GM20000 (cell line): Measurements from ENCODE around the gene CPED1.

Experiments
- DNase-seq: peaks from one replicate; pipeline ENCODE4 v3.0.0; 2012; ENCODE audit warnings: low spot score
- CTCF ChIP-seq: IDR thresholded peaks from 2 replicates; pipeline ENCODE4 v1.5.1; 2012; ENCODE audit warnings: mild to moderate bottlenecking, control low read depth; ENCODE audit errors: extremely low read depth, missing control alignments

CPED1 gene

GRCh38 chr7:121078701-121079227 lies 90.3 kb downstream of the CPED1 start:
- DNase-seq: no peak
- TF ChIP-seq CTCF: no peak

- no peak for DNase-seq
- no peak for TF ChIP-seq CTCF
These were observed 91.1 kb downstream of the CPED1 start for GRCh38 chr7:121079425-121080169.

- no peak for TF ChIP-seq CTCF
- DNase-seq: no peak
These were observed 91.9 kb downstream of the CPED1 start for GRCh38 chr7:121080257-121080912.

GRCh38 chr7:121080913-121081326 lies 92.4 kb downstream of the CPED1 start:
- no peak for TF ChIP-seq CTCF
- no peak for DNase-seq

GRCh38 chr7:121081327-121081936 lies 92.9 kb downstream of the CPED1 start:
- DNase-seq: peak; percentile 21
- TF ChIP-seq CTCF: peak; percentile 51

- no peak for TF ChIP-seq CTCF
- DNase-seq: no peak
These were observed 94.0 kb downstream of the CPED1 start for GRCh38 chr7:121082400-121083101.
